DMS79 (cell line): ENCODE results near the gene RHOG.
"Not testable (repeated sequence)": the region's sequence is repeated elsewhere in the genome, so short reads cannot be mapped to it uniquely, and the experiment has no call there.

Experiments
- DNase-seq: peaks from one replicate; lab custom pipeline; 2025; lab: John Stamatoyannopoulos, UW

Gene RHOG

DNA sequence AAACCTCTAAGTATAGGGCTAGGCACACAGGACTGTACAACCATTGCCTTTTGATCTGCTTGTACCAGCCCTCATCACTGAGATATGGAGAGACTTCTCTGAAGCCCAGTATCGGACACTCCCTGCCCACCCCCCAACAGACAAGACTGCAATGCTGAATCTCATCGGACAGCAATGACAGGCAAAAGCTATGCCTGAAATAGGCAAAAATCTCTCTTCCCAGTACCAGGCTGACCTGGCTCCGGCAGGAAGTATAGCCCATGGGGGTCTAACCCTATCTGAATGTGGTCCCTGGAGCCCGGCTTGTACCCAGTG lies 6.5 kb downstream of the RHOG start:
- DNase-seq, result no peak

DNA sequence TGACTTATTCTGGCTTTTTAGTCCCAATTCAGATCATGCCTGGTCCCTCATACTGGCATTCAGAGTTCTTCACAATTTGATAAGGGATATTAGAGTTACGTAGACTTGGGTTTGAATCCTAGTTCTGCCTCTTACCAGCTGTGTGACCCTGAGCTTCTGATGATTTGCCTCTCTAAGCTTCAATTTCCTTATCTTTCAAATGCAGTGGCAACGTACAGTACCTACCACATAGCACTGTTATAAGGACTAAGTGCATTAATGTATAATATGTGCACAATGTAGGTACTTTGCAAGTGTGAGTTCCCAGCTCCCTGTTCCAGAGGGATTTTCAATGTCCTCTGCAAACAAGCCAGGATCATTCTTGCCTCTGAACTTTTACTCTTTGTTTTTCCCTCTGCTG lies 7.3 kb downstream of the RHOG start:
- no peak for DNase-seq

DNA sequence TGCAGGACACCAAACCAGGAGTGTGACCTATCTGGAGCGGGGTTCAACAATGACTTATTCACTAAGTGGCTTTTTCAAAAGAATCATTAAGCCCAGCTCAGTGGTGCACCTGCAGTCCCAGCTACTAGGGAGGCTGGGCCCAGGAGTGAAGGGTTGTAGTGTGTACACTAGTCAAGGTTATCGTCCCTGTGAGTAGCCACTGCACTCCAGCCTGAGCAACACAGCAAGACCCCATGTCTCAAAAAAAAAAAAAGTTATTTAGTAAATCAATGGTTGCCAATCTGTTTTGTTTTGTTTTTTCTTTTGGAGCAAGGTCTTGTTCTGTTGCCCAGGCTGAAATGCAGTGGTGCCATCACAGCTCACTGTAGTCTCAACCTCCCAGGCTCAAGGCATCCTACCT lies 7.9 kb downstream of the RHOG start:
- DNase-seq, result no peak

DNA sequence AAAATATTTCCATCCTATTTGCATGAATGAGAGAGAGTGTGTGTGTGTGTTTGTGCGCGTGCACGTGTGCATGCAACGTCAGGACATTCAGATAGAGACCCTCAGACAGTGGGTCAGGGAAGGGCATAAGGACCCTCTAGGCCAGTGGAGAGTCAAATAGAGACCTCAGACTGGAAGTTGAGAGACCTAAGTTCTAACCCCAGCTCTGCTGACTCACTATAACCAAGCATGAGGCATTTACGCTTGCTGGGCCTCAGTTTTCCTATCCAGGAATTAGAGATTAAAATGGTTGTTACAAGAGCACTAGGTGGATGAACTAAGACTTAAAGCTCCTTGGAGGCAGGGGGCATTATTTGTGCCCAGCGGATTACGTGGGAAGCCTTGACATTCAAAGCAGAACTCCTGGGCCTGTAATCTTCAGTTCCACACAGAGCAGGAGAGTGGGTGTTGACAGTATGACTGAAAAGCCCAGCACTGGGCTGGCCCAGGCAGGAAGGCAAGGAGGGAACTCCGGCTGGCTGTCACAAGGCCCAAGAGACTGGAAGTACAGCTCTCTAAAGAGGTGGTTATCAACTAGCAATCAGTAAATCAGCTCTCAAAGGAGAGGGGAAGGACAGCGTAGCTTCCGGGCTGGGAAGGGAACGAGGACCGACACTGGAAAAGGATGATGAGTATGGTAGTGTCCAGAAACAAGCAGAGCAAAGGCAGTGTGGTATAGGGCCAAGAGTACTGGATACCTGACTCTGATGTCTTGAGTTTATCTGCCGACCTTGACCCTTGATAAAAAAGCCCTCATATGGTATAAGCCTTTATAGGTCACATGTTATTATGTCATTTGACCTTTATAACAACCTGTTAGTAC lies 9.2 kb downstream of the RHOG start:
- no peak for DNase-seq

DNA sequence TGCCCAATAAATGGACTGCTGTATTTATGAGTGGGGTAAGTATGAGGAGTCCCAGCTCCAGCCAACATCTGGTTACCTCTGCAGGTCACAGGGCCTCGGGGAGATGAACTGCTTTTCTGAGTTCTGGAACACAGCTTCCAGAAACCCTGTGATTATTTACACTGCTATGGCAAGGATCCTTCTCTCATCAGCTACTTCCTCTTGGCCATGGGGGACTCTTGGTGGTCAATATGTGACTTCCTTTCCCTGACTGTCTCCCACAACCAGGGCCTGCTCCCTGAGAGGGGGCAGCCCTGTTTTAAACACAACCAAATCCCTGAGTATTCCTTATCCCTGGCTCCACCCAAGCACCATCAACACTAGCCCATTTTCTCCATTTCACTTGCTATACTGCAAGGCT lies 10.0 kb downstream of the RHOG start:
- no peak for DNase-seq

DNA sequence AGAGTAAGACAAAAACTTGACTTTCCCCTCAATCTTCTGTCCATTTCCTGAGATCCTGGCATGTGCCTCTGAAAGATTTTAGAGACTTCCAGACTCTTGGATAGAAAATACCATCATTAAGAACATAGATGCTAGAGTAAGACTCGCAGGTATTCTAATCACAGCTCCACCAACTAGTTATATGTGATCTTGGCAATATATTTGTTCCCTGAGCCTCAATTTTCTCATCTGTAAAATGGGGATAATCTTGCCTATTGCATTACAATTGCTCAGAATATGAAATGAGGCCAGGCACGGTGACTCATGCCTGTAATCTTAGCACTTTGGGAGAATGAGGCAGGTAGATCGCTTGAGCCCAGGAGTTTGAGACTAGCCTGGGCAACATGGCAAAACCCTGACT lies 10.7 kb downstream of the RHOG start:
- DNase-seq, result no peak

DNA sequence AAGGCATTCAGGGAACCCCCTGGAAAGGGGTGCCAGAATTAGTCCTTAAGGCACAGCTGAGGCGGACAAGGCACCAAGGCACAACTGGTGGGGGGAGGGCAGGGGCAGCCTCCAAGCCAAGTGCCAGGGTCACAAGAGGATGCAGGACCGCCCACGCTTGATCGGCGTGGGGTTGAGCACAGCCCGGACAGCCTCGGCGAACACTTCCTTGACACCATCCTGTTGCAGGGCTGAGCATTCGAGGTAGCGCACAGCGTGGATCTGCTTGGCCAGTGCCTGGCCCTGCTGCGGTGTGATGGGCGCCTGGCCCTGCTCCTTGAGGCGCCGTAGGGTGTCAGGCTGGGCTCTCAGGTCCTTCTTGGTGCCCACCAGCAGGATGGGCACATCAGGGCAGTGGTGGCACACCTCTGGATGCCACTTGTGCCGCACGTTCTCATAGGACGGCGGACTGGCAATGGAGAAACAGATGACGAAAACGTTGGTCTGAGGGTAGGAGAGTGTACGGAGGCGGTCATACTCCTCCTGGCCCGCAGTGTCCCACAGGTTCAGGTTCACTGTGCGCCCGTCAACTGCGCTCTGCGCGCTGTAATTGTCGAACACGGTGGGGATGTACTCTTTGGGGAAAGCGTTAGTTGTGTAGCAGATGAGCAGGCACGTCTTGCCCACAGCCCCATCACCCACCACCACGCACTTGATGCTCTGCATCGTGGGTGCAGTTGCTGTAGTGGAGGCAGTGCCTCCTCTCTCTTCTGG lies 13.1 kb downstream of the RHOG start:
- no peak for DNase-seq

DNA sequence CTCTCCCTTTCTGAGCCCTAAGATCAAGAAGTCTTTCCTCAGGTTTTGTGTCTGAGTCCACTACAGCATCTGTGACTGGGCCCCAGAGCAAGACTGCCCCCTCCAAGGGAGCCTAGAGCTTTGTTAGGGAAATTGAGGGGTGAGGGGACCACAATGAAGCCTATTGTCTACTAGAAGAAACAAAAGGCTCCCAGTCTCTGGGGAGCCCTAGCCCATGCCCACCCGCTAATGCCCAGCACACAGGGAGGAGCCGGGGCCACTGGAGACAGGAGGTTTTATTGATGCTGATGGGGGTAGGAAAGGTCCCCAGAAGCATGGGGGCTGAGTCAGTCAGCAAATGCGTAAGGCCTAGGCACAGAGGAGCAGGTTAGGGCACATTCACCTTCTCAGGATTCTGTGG lies 14.0 kb downstream of the RHOG start:
- DNase-seq, result no peak

DNA sequence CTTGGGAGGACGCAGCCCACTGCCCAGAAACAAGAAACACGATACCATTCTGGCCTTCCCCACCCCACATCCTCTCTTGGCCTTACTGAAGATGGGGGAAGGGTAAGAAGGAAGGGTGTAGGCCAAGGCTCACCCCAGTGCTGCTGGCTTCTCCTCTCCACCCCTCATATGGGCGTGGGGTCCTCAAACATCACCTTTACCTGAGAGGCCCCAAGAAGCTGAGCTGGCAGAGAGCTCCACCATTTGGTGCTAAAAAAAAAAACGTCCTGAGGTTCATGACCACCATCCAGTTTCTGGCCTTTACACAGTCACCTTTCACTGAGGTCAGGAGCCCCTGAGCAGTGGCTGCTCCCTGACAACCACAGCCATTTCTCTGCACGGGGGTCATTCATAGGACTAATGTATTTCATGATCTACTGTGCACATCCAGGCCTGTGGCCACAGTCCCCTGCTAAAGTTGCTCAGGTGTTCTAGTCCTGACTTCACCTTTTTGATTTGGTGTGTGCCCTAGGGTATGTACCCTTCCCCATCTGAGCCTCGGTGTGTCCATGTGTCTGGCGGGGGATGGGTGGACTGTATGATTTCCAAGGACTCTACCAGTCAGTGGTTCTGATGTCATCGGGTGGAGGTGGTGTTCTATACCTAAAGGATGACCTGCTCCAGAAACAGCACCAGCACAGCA lies 15.1 kb downstream of the RHOG start:
- DNase-seq, result no peak

DNA sequence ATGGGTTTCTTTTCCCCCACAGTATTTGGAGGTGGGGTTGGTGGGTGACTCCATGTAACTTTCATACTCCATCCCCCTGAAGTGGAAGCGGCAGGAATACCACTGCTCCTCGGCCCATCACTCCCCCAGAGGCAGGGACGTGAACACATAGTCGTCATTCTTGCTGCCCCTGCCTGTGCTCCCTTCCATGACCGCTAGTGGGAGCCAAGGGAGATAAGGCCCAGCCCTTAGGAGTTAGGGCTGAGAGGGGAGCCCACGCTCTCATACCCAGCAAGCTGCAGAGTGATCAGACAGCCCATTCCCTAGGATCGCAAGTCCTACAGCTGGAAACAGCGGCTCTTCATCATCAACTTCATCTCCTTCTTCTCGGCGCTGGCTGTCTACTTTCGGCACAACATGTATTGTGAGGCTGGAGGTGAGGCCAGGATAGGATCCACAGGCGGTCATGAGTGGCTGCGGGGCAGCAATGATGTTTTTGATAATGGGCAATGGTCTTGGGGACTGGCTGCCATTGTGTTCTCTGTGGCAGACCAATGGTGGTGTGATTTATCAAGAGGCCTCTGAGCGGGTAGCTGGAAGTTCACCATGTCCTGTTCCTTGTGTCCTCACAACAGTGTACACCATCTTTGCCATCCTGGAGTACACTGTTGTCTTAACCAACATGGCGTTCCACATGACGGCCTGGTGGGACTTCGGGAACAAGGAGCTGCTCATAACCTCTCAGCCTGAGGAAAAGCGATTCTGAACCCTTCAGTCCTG lies 15.9 kb downstream of the RHOG start:
- DNase-seq, result no peak

DNA sequence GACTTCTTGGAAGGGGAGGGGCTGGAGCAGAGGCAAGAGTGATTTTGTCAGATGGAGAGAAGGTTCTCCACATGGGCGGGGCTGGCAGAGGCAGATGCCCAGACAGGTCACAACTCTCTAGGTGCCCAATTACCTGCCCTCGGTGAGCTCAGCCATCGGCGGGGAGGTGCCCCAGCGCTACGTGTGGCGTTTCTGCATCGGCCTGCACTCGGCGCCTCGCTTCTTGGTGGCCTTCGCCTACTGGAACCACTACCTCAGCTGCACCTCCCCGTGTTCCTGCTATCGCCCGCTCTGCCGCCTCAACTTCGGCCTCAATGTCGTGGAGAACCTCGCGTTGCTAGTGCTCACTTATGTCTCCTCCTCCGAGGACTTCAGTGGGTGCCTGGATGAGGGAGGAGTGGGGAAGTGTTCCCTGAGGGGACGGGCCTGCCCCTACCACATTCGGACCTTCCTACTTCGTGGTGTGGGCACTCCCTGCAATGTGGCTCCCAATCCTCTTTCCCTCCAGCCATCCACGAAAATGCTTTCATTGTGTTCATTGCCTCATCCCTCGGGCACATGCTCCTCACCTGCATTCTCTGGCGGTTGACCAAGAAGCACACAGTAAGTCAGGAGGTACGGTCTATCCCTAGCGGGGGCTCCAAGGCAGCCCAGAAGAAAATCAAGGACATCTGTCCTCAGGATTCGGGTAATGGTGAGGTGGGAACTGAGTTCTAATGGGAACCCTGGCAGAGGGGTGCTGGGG lies 16.8 kb downstream of the RHOG start:
- DNase-seq, result no peak

DNA sequence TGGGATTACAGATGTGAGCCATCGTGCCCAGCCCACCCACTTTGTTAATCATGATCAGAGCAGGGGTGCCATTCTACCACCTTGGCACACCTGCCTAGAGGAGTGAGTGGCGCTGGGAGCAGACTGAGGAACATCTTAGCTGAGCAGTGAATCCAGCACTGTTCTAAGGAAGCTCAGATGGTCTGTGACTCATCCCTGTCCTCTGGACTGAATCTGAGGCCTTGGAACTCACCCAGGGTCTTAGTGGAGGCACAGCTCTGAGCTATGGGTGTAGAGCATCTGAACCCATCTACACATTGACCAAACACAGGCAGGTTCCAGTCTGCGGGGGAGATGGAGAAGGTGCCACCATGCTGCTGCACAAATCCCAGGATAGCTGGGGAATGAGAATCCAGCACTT lies 17.5 kb downstream of the RHOG start:
- DNase-seq, result no peak

DNA sequence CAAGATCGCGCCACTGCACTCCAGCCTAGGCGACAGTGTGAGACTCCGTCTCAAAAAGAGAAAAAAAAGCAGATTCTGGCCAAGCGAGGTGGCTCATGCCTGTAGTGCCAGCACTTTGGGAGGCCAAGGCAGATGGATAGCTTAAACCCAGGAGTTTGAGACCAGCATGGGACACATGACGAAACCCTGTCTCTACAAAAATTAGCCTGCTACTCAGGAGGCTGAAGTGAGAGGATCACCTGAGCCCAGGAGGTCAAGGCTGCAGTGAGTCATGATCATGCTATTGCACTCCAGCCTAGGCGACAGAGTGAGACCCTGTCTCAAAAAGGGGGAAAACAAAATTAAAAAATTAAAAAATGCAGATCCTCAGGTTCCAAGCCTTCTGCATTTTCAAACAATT lies 18.4 kb downstream of the RHOG start:
- DNase-seq, result no peak

DNA sequence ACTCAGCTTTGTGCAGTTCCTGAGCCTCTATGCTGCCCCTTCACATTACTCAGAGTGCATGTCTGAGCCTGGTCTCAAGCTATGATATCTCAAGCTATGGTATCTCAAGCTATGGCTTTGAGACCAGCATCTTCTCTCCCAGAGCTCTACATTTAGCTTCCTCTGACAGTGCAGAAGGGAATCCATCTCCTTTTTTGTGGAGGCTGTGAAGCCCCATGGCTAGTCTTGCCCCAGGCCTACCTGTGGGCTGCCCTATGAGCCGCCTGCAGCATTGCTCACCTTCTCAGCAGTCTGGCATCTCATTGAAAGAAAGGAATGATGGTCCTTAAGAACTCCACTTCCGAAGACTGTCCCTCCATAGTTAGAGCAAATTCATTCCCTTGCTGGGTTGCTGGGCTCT lies 19.8 kb downstream of the RHOG start:
- no peak for DNase-seq

DNA sequence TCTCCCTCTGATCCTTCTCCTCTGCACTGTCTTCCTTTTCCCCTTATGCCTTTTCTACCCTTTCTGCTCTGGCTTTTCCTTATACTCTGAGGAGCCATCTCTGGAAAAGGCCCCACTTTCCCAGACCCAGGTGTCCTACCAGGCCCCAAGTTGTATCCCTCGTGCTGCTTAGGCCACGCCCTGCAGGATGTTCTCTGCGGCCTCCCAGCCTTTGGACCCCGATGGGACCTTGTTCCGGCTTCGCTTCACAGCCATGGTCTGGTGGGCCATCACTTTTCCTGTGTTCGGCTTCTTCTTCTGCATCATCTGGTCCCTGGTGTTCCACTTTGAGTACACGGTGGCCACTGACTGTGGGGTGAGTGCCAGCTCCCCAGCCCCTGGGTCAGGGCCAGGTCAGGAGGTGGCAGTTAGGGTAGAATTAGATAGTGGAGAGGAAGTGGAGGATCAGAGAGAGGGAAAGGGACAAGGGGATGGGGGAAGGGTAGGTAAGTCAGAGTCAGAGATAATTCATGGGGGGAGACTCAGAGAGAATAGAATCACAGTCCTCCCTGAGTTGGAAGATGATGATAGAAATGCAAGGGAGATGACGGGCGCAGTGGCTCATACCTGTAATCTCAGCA lies 23.5 kb downstream of the RHOG start:
- DNase-seq, result no peak

DNA sequence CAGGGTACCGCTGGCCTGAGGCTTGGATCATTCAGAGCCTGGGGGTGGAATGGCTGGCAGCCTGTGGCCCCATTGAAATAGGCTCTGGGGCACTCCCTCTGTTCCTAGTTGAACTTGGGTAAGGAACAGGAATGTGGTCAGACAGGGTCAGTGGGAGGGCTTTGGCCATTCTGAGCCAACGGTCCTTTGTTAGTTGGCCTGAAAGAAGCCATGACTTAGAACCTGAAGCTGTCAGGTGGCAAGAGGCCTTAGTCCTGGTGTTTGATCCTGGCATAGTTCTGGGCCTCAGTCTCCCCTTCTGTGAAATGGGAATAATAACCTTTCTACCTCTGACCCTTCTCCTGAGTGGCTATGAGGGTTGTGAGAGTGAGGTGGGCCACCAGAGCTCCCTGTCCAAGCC lies 24.1 kb downstream of the RHOG start:
- no peak for DNase-seq

DNA sequence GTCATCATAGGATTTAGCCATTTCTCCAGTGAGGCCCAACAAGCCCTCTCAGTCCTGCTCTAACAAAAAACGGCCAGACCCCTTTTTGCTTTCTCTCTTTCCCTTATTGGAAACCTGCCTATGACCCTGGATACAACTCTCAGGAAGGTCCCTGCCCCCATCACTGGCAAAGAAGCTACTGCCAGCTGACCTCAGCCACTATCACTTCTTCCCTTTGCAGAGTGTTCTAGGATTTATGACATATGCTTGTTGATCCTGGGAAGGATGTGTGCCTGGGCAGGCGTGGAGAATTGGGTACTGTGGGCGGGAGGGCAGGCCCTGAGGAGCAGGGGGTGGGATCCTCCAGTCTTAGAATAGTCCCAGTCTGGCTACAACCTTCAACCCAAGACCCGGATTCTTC lies 24.9 kb downstream of the RHOG start:
- no peak for DNase-seq

DNA sequence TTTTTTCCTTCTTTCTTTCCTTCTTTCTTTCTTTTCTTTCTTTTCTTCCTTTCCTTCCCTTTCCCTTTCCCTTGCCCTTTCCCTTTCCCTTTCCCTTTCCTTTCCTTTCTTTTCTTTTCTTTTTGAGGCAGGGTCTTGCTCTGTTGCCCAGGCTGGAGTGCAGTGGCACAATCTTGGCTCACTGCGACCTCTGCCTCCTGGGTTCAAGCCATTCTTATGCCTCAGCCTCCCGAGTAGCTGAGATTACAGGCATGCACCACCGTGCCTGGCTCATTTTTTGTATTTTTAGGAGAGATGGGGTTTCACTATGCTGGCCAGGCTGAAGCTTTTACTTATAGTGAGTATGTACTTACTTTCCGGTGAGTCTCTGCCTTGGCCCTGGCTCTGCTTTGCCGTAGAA lies 25.9 kb downstream of the RHOG start:
- not testable (repeated sequence) for DNase-seq

DNA sequence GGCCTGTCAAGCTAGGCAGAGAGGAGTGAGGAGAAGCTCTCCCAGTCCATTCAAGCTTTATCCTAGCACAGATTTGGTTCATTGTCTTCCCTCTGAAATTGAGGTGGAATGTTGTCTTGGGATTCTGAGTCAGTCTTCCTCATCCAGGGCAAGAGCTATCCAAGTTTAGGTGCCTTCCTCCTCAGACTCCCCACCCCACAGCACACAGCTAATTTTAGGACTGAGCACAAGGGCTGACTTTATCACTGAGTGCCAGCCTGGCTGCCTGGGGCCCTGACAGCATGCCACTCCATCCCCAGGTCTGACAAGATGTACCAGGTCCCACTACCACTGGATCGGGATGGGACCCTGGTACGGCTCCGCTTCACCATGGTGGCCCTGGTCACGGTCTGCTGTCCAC lies 29.8 kb downstream of the RHOG start:
- DNase-seq, result no peak

DNA sequence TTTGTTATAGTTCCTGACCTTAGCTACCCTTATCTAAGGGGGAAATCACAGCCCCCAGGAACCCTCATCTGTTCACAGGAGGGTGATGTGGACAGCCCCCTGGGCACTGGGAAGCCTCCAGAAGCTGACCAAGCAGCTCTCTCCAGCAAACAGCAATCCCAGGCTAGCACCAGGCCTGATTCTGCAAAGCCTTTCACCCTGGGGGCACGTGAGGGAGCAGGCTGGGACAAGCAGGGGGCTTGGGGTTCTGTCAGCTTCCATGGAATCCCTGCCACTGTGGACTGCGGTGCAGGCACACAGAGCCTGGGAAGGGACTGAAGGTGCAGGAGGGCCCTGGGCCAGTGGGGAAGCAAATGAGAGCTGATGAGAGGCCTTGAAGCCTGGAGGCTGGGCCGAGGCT lies 30.3 kb downstream of the RHOG start:
- no peak for DNase-seq

DNA sequence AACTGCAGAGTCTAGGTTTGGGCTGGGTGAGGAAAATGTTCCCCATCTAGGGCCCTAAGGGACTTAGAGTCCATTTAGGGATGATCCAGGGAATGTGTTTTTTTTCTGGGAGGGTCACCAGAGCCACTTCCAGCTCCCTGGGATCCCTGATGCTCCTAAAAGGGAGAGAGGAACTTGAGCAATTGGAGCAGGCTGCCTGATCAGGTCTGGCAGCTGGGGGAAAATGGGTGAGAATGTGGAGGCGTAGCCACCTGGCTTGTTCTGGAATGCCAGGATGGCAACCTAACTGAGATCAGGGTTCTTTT lies 31.2 kb downstream of the RHOG start:
- DNase-seq, result no peak
